ENCODE measurements around the gene ASIC1. TPM values are rescaled to one million over a fixed set of nuclear protein-coding genes. Genes with fewer than 3 reads are reported as not detected.

Gene ASIC1
- total RNA-seq, 1 donor from 2014 or later = 0.30 TPM

GRCh38 chr12:50060120-50060468 is 2.7 kb downstream of the ASIC1 start:
- no peak for DNase-seq (ENCODE audit: low read depth)

DNA sequence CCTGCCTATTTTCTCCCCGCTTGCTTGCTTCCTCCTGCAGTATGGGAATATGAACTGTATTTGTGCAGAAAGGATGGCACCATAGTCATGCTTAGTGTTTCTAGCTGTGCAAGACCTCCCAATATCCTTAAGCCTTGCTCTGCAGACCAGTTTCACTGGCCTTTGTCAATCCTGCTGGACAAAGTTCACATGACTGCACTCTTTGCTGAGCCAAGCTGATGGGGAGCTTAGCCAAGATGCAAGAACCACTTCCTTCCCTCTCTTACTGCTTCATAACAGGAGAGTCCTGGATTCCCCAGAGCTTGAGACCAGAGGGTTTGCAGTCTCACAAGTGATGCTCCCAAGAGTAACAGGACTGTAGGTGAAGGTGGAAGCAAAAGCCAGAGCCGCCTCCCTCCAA is 3.8 kb downstream of the ASIC1 start:
- no peak for DNase-seq (ENCODE audit: low read depth)

DNA sequence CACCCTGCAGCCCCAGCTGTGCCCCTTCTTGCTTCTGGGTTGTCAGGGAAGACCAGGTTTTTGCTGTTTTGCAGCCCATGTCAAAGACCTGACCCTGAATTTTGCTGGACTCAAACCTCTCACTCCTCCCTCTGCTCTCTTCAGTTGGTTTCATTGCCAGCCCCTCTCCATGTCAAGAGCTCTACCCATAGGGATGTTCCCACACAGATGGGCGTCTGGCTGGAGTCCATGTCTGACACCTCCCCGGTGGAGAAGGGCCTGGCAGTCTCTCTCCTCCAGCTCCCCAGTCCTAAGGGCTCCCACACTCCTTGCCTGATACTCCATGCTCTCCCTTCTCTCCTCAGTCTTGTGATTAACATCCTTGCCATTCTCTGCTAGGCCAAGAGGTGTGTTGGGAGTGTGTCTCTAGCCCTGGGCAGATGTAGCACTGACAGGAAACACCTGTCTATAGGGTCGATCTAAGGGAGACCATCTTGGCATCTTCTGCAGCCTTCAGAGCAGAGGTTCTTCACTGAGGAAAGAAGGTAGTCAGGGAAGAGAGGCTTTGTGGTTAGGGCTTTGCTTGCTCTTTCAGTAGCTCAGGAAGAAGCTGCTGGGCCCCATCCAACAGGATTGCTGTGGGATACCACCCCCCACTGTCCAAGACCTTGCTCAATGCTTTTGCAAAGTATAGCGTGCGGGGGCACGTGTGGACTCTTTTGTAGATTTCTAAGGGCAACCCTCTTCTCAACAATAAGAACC is 4.7 kb downstream of the ASIC1 start:
- DNase-seq (ENCODE audit: low read depth) = no peak

DNA sequence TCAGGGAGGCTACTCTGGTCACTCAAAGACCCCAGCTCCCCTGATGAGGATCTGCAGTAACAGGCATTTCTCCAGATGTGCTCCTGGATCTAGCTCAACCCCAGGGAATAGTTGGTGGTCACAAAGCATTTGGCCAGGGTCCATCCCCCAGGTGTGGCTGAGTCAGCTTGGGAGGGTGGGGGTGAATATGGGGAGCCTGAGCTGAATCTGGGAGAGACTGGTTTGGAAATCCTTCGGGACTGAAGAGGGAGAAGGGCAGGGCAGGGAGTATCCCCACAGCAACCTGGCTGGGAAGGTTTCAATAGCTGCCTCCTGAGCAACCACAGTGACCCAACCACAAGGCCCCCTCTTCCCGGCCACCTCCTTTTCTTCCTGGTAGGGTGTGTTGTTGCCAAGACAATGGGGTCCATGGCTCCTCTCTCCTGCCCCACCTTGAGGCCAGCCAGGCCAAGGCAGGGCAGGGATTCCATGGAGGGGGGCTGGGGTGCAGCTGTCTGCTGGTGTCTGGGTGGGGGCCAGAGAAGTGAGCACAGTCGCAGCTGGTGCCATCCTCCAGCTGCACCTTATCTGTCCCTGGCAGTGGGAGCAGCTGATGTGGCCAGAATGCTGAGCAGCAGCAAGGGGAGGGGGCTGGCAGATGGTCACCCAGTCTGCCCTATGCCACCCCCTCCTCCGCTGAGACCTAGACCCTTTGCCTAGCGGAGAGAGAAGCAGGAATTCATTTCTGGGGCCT is 5.5 kb downstream of the ASIC1 start:
- DNase-seq (ENCODE audit: low read depth) = peak; percentile 28

DNA sequence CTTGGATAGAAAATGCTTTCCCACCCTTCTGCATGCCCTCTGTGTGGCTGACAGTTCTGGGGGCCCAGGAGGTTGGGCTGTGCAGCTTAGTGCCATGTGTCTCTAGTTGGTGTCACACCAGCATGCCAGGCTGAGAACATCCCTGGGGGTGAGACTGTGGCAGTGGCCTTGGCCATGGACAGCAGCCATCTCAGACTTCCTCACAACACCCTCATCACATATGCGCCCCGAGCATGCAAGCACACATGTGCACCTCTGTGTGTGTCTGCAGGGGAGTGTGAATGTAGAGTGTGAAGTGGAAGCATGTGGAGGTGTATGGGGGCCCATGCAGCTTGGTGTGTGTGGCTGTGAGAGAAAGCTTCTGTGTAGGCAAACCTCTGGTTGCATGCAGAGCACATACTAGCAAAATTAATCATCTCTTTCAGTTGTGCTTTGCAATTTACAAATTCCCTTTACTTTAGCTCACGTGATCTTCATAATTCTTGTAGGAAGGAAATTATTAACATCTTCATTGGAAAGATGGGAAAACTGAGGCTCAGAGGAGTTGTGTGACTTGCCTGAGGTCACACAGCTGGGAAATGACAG is 8.4 kb downstream of the ASIC1 start:
- no peak for DNase-seq (ENCODE audit: low read depth)

- DNase-seq (ENCODE audit: low read depth) = peak; percentile 90
Observed at GRCh38 chr12:50066402-50066801, 9.0 kb downstream of the ASIC1 start.

- no peak for DNase-seq (ENCODE audit: low read depth)
Observed at GRCh38 chr12:50069069-50069468, 11.7 kb downstream of the ASIC1 start.

- no peak for DNase-seq (ENCODE audit: low read depth)
Observed at GRCh38 chr12:50069539-50069938, 12.1 kb downstream of the ASIC1 start.

- peak; percentile 71 for DNase-seq (ENCODE audit: low read depth)
Observed at GRCh38 chr12:50070314-50071060, 13.1 kb downstream of the ASIC1 start.

- no peak for DNase-seq (ENCODE audit: low read depth)
Observed at GRCh38 chr12:50072198-50072907, 15.0 kb downstream of the ASIC1 start.

DNA sequence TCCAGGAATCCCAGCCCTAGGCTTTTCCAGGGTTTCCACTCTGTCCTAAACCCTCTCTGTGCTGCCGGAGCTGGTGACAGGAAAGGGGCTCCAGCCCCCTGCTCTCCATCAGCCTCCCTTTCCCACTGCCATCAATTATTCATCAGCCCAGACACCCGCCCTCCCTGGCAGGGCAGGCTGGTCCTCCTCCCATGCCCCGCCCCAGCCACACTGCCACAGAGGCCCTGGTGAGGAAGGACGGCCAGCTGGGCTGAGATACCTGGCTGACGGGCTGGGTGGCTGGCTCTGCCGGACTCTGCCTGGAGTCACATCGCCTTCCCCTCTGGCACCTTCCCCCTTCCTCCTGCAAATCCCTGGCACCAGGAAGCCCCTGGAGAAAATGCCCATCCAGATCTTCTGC is 15.8 kb downstream of the ASIC1 start:
- DNase-seq (ENCODE audit: low read depth) = no peak

DNA sequence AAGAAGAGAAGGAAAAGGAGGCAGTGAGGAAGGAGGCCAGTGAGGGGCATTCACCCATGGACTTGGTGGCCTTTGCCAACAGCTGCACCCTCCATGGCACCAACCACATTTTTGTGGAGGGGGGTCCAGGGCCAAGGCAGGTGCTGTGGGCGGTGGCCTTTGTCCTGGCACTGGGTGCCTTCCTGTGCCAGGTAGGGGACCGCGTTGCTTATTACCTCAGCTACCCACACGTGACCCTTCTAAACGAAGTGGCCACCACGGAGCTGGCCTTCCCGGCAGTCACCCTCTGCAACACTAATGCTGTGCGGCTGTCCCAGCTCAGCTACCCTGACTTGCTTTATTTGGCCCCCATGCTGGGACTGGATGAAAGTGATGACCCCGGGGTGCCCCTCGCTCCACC is 16.3 kb downstream of the ASIC1 start:
- DNase-seq (ENCODE audit: low read depth) = no peak

DNA sequence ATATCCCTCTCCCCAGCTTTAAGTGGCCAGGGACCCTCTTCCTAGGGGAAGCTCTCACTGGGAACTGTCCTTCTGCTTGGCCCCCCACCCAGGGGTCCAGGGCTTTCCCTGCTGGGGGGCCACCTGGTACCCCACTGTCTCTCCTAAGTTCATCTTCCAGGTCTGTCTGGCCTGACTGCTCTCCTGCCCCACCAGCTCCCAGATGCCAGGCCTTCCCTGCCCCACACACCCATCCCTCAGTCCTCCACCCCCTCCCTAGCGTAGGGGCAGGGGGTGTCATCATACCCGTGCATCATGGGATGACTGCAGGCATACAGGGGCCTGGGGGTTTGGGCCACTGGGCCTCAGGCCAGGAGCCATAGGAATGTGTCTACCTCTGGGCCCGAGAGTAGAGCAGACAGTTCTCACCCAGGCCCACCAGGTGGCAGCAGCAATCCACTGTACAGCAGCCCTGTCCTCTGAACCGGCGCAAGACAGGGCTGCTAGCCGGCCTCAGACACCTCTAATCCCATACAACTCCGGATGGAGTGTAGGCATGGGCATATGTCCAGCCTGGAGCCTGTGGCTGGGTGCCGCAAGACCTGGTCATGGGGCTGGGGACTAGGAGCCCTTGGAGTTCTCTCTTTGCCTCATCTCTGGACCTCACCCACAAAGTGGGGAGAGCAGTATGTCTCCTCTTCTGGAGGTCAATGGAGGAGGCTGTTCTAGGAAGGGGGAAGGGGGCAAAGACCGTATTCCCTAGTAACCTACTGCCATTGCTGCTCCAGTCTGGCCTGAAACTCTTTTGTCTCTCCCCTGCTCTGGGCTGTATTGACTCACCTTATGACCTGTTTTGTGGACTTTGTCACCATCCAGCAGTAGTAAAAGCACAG is 17.8 kb downstream of the ASIC1 start:
- DNase-seq (ENCODE audit: low read depth) = peak; percentile 60

GRCh38 chr12:50075808-50076170 is 18.4 kb downstream of the ASIC1 start:
- DNase-seq (ENCODE audit: low read depth) = no peak

- no peak for DNase-seq (ENCODE audit: low read depth)
Observed at GRCh38 chr12:50077099-50077498, 19.7 kb downstream of the ASIC1 start.

GRCh38 chr12:50078281-50078680 is 20.9 kb downstream of the ASIC1 start:
- no peak for DNase-seq (ENCODE audit: low read depth)

GRCh38 chr12:50079771-50080170 is 22.4 kb downstream of the ASIC1 start:
- no peak for DNase-seq (ENCODE audit: low read depth)

DNA sequence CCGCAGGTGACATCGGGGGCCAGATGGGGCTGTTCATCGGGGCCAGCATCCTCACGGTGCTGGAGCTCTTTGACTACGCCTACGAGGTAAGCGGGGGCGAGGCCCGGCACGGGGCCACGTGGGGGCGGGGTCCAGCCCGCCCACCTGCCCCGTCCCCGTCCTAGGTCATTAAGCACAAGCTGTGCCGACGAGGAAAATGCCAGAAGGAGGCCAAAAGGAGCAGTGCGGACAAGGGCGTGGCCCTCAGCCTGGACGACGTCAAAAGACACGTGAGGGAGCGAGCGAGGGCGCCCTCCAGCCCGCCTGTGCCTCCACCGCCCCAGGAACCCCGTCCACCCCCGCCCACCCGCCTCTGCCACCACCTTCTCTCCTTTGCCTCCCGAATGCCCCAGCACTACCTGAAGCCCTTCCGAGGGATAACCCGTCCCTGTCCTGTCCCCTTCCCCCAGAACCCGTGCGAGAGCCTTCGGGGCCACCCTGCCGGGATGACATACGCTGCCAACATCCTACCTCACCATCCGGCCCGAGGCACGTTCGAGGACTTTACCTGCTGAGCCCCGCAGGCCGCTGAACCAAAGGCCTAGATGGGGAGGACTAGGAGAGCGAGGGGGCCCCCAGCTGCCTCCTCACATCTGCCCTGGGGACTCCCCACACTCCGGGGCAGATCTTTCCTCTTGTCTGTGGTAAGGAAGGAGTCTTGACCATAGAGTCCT is 23.9 kb downstream of the ASIC1 start:
- DNase-seq (ENCODE audit: low read depth) = no peak

DNA sequence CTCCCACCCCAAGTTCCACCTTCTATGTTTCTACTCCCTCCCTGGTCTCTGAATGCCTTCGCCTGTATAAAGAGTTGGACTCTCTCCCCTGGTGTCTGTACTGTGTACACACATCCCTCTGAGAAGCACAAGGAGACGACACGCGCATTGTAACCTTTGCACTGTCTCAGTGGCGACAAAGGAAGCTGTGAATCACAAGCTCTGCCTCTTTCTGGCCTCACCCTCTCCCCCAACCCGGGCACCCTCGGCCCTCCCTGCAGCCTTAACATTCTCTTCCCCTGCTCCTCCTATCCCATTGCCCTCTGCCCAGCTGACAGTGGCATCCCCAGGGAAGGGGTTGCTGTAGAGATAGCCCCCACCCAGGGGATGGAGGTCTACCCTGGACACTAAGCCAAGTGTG is 25.2 kb downstream of the ASIC1 start:
- peak; percentile 43 for DNase-seq (ENCODE audit: low read depth)

- DNase-seq (ENCODE audit: low read depth) = no peak
Observed at GRCh38 chr12:50083301-50083700, 25.9 kb downstream of the ASIC1 start.

Data from renal cortical epithelial cell (primary cell).